ENCODE measurements around the gene SLAMF9.

Gene SLAMF9

DNA sequence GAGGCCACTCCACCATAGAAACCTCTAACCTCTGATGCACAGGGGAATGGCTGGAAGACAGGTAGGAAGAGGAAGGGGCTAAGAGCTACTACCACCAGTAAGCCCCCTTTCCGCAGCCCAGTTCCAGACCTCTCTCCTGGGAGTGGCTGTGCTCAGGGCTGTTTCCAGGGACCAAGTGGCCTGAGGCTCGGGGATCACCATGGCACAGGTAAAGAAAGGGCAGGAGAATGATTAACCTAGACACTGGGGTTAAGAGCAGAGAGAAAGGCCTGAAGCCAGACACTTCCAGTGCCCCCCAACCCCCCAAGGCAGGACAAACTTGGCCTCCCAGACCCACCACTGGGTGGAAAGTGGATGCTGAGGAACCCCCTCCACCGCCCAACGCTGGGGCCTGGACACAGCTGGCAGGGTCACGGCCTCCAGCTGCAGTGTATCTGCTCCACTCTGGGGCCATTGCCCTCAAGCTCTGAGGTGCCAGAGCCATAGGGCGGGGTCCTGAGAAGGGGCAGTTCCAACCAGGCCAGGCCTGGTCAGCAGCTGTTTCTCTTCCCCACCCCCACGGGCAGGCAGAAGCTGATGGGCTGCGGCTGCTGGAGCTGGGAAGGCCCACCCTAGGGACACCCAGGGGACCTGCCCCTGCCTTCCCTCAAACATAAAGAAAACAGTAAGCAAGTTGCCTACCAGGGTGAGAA is 31.4 kb downstream of the SLAMF9 start:
- peak overlapping the region; percentile 96 to 99 for H3K9ac ChIP-seq (ENCODE audit: low read depth in 1 of 2, low read length in 2 of 2)
- H3K27ac ChIP-seq (ENCODE audit: low read depth, low read length), result peak overlapping the region; percentile 98
- H3K4me3 ChIP-seq (ENCODE audit: low read depth in 1 of 2, low read length in 2 of 2), result peak overlapping the region; percentile 96 to 98
- peaks cover 24 to 34% of the 10 kb centered on the region in 2 donors for H3K36me3 ChIP-seq (ENCODE audit: control insufficient read depth in 1 of 2, insufficient read depth in 2 of 2, low read length in 2 of 2)
- no peaks in the 10 kb centered on the region for H3K27me3 ChIP-seq (ENCODE audit: control insufficient read depth in 1 of 2, insufficient read depth in 2 of 2, low read length in 2 of 2)
- peaks cover 60 to 72% of the 10 kb centered on the region in 2 donors for H3K4me1 ChIP-seq (ENCODE audit: control insufficient read depth in 1 of 2, insufficient read depth in 2 of 2, low read length in 2 of 2)
- H3K9me3 ChIP-seq (ENCODE audit: control insufficient read depth in 1 of 2, low read length in 2 of 2), result no peaks in the 10 kb centered on the region

DNA sequence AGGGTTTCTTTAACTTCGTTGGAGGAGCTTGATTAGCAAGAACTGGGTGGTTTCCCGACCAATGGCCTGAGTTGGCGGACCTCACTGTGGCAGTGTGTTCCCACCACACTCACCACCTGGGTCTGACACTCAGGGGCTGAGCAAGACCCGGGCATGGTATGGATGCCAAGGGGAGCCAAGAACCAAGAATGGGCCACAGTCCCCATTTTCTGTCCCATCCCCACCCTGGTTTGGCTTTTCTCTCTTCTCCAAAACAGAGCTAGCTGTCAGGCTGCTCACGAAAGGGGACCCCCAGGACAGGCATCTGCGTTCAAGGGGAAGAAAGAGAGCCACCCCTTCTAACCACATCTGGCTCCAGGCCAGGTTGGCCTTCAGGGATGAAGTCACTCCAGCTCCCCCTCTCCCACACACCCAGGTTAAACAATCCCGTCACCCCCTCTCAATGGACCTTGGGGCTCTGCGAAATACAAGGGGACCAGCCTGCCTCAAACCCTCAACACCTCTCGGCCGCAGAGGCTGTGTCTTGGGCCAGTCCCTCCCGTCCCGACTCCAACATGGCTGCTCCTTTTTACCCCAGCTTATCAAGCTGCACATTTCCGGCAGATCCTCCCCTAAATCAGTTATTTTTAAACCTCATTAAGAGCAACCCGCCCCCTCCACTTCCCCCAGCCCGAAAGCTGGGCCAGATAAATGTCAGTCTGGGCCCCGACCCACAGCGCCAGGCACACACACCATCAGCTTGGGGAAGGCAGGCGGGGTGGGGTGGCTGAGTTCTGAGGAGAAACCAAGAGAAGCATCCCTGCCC is 32.1 kb downstream of the SLAMF9 start:
- Histone ChIP-seq H3K27ac (ENCODE audit: low read depth, low read length) (peak overlapping the region; percentile 98), H3K4me1 (ENCODE audit: control insufficient read depth in 1 of 2, insufficient read depth in 2 of 2, low read length in 2 of 2) (peaks cover 60 to 71% of the 10 kb centered on the region in 2 donors), H3K4me3 (ENCODE audit: low read depth in 1 of 2, low read length in 2 of 2) (peak overlapping the region; percentile 96 to 98), H3K36me3 (ENCODE audit: control insufficient read depth in 1 of 2, insufficient read depth in 2 of 2, low read length in 2 of 2) (peaks cover 29 to 39% of the 10 kb centered on the region in 2 donors), H3K9me3 (ENCODE audit: control insufficient read depth in 1 of 2, low read length in 2 of 2) (no peaks in the 10 kb centered on the region), H3K9ac (ENCODE audit: low read depth in 1 of 2, low read length in 2 of 2) (peak overlapping the region; percentile 96 to 99), H3K27me3 (ENCODE audit: control insufficient read depth in 1 of 2, insufficient read depth in 2 of 2, low read length in 2 of 2) (no peaks in the 10 kb centered on the region)

GRCh38 chr1:159921251-159921650 is 32.8 kb downstream of the SLAMF9 start:
- Histone ChIP-seq H3K27ac (ENCODE audit: low read depth, low read length) (no peak overlapping the region), H3K27me3 (ENCODE audit: control insufficient read depth in 1 of 2, insufficient read depth in 2 of 2, low read length in 2 of 2) (no peaks in the 10 kb centered on the region), H3K36me3 (ENCODE audit: control insufficient read depth in 1 of 2, insufficient read depth in 2 of 2, low read length in 2 of 2) (peaks cover 29 to 39% of the 10 kb centered on the region in 2 donors), H3K9ac (ENCODE audit: low read depth in 1 of 2, low read length in 2 of 2) (peak overlapping the region in 1 of 2 donors; percentile 26), H3K9me3 (ENCODE audit: control insufficient read depth in 1 of 2, low read length in 2 of 2) (no peaks in the 10 kb centered on the region), H3K4me1 (ENCODE audit: control insufficient read depth in 1 of 2, insufficient read depth in 2 of 2, low read length in 2 of 2) (peaks cover 63 to 75% of the 10 kb centered on the region in 2 donors), H3K4me3 (ENCODE audit: low read depth in 1 of 2, low read length in 2 of 2) (peak overlapping the region; percentile 17 to 96)

GRCh38 chr1:159920651-159921050 is 33.4 kb downstream of the SLAMF9 start:
- Histone ChIP-seq H3K4me1 (ENCODE audit: control insufficient read depth in 1 of 2, insufficient read depth in 2 of 2, low read length in 2 of 2) (peaks cover 63 to 73% of the 10 kb centered on the region in 2 donors), H3K4me3 (ENCODE audit: low read depth in 1 of 2, low read length in 2 of 2) (no peak overlapping the region), H3K9me3 (ENCODE audit: control insufficient read depth in 1 of 2, low read length in 2 of 2) (no peaks in the 10 kb centered on the region), H3K27ac (ENCODE audit: low read depth, low read length) (no peak overlapping the region), H3K9ac (ENCODE audit: low read depth in 1 of 2, low read length in 2 of 2) (no peak overlapping the region), H3K36me3 (ENCODE audit: control insufficient read depth in 1 of 2, insufficient read depth in 2 of 2, low read length in 2 of 2) (peaks cover 29 to 39% of the 10 kb centered on the region in 2 donors), H3K27me3 (ENCODE audit: control insufficient read depth in 1 of 2, insufficient read depth in 2 of 2, low read length in 2 of 2) (no peaks in the 10 kb centered on the region)

DNA sequence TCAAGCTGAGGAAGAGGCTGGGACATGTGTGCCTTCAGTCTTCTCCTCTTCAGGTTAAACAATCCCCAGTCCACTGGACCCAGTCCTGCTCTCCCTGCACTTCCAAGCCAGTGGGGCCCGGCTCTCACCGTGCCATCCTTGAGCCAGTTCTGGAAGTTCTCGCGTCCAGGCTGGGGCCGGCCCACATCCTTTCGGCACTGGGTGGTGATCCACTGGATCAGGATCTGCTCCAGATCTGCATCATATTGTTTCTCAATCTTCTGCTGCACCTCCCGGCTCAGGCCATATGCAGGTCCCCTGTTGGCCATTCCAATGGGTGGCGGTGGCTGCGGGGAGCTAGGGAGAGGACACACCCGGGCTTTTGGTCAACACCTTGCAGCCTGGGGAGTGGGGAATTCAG is 33.8 kb downstream of the SLAMF9 start:
- Histone ChIP-seq H3K27ac (ENCODE audit: low read depth, low read length) (no peak overlapping the region), H3K36me3 (ENCODE audit: control insufficient read depth in 1 of 2, insufficient read depth in 2 of 2, low read length in 2 of 2) (peaks cover 29 to 39% of the 10 kb centered on the region in 2 donors), H3K27me3 (ENCODE audit: control insufficient read depth in 1 of 2, insufficient read depth in 2 of 2, low read length in 2 of 2) (no peaks in the 10 kb centered on the region), H3K9me3 (ENCODE audit: control insufficient read depth in 1 of 2, low read length in 2 of 2) (no peaks in the 10 kb centered on the region), H3K4me3 (ENCODE audit: low read depth in 1 of 2, low read length in 2 of 2) (no peak overlapping the region), H3K9ac (ENCODE audit: low read depth in 1 of 2, low read length in 2 of 2) (no peak overlapping the region), H3K4me1 (ENCODE audit: control insufficient read depth in 1 of 2, insufficient read depth in 2 of 2, low read length in 2 of 2) (peaks cover 63 to 70% of the 10 kb centered on the region in 2 donors)

- Histone ChIP-seq H3K9ac (ENCODE audit: low read depth in 1 of 2, low read length in 2 of 2) (no peak overlapping the region), H3K9me3 (ENCODE audit: control insufficient read depth in 1 of 2, low read length in 2 of 2) (no peaks in the 10 kb centered on the region), H3K27ac (ENCODE audit: low read depth, low read length) (no peak overlapping the region), H3K4me3 (ENCODE audit: low read depth in 1 of 2, low read length in 2 of 2) (no peak overlapping the region), H3K27me3 (ENCODE audit: control insufficient read depth in 1 of 2, insufficient read depth in 2 of 2, low read length in 2 of 2) (no peaks in the 10 kb centered on the region), H3K36me3 (ENCODE audit: control insufficient read depth in 1 of 2, insufficient read depth in 2 of 2, low read length in 2 of 2) (peaks cover 29 to 39% of the 10 kb centered on the region in 2 donors), H3K4me1 (ENCODE audit: control insufficient read depth in 1 of 2, insufficient read depth in 2 of 2, low read length in 2 of 2) (peaks cover 63 to 70% of the 10 kb centered on the region in 2 donors)
Observed at GRCh38 chr1:159919236-159919865, 34.7 kb downstream of the SLAMF9 start.

GRCh38 chr1:159918352-159919200 is 35.5 kb downstream of the SLAMF9 start:
- Histone ChIP-seq H3K9ac (ENCODE audit: low read depth in 1 of 2, low read length in 2 of 2) (peak overlapping the region in 1 of 2 donors; percentile 21), H3K27me3 (ENCODE audit: control insufficient read depth in 1 of 2, insufficient read depth in 2 of 2, low read length in 2 of 2) (no peaks in the 10 kb centered on the region), H3K27ac (ENCODE audit: low read depth, low read length) (no peak overlapping the region), H3K4me3 (ENCODE audit: low read depth in 1 of 2, low read length in 2 of 2) (no peak overlapping the region), H3K36me3 (ENCODE audit: control insufficient read depth in 1 of 2, insufficient read depth in 2 of 2, low read length in 2 of 2) (peaks cover 29 to 39% of the 10 kb centered on the region in 2 donors), H3K4me1 (ENCODE audit: control insufficient read depth in 1 of 2, insufficient read depth in 2 of 2, low read length in 2 of 2) (peaks cover 69 to 75% of the 10 kb centered on the region in 2 donors), H3K9me3 (ENCODE audit: control insufficient read depth in 1 of 2, low read length in 2 of 2) (no peaks in the 10 kb centered on the region)

DNA sequence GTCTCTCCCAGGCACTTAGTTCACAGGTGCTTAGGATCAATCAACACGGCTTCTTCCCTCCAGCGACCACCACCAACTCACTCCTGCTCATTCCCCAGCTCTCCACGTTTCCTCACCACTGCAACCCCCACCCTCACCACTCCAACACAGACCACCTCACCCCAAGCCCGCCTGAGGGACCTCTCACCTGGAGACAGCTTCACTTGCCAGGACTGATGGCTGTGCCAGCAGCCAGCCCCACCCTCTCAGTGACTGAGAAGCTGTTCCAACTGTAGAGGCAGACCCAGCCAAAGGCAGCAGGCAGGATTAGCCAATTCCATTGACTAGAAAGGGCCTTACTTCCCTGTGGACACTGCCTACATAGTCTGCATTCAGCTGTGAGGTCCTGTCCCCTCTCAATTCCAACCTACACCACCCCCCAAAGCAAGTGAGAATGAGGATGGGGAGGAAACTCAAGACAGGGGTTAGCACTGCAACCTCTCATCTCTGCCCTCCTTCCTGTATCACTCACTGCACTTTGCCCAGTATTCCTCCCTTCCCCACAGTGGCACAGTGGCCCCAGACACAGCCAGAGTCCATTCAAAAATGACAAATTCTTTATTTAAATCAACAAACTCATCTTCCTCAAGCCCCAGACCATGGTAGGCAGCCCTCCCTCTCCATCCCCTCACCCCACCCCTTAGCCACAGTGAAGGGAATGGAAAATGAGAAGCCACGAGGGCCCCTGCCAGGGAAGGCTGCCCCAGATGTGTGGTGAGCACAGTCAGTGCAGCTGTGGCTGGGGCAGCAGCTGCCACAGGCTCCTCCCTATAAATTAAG is 36.3 kb downstream of the SLAMF9 start:
- Histone ChIP-seq H3K27ac (ENCODE audit: low read depth, low read length) (no peak overlapping the region), H3K4me1 (ENCODE audit: control insufficient read depth in 1 of 2, insufficient read depth in 2 of 2, low read length in 2 of 2) (peaks cover 66 to 70% of the 10 kb centered on the region in 2 donors), H3K36me3 (ENCODE audit: control insufficient read depth in 1 of 2, insufficient read depth in 2 of 2, low read length in 2 of 2) (peaks cover 29 to 39% of the 10 kb centered on the region in 2 donors)

More for the DNA sequence above, 36.3 kb downstream of the SLAMF9 start:
- H3K9me3 ChIP-seq (ENCODE audit: control insufficient read depth in 1 of 2, low read length in 2 of 2), result no peaks in the 10 kb centered on the region
- H3K27me3 ChIP-seq (ENCODE audit: control insufficient read depth in 1 of 2, insufficient read depth in 2 of 2, low read length in 2 of 2), result no peaks in the 10 kb centered on the region
- H3K4me3 ChIP-seq (ENCODE audit: low read depth in 1 of 2, low read length in 2 of 2), result no peak overlapping the region
- H3K9ac ChIP-seq (ENCODE audit: low read depth in 1 of 2, low read length in 2 of 2), result no peak overlapping the region
